IPS-NIHi7 (cell line): ENCODE results near the gene NET1.
A peak's percentile ranks its signal among the peaks of the same experiment; 100 is the strongest.
"Not testable (repeated sequence)": the region's sequence is repeated elsewhere in the genome, so short reads cannot be mapped to it uniquely, and the experiment has no call there.

ENCODE experiments used
- DNase-seq: peaks from one replicate; pipeline ENCODE4 v3.0.0; 2012; ENCODE audit warnings: mixed read lengths; ENCODE audit errors: extremely low spot score

The NET1 gene

DNA sequence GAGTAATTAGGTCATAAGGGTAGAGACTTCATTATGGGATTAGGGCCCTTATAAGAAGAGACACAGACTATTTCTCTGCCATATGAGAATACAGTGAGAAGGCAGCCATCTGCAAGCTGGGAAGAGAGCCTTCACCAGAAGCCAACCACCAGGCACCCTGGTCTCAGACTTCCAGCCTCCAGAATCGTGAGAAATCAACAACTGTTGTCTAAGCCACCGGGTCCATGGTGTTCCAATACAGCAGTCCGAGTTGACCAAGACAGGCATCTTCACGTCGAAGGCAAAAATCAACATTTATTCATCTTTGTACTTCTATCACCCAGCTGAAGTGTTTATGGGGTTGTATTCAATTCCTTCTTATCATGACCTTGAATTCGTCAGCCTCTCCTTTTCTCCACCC, 13.0 kb upstream of the NET1 start:
- no peak for DNase-seq

DNA sequence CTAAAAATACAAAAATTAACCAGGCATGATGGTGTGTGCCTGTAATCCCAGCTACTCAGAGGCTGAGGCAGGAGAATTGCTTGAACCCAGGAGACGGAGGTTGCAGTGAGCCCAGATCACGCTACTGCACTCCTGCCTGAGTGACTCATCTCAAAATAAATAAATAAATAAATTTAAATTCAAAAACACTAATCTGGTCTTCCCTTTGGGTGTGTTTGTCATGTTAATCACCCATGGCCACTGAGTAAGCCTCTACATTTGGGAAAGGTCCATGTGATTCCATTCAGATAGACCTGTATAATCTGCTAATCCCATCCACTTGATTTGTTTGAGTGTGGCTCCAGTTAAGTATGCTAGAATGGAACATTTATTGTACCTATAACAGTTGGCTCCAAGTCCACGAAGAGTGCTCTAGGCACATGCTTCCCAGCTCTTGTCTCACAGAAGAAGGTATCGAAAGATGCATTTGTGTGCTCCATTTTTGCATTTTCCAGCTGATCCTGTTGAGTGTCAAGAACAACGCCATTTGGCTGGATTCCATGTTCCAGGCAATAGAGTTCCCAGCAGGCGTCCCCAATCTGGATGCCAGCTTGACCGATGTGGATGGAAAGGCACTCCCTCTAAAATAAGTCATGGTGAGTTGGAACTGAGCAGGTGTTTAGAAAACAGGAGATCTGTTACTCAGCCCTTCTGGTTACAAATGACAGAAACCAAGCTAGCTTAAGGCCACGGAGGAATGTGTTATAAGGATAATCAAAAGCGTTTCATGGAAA, 11.7 kb upstream of the NET1 start:
- DNase-seq = no peak

DNA sequence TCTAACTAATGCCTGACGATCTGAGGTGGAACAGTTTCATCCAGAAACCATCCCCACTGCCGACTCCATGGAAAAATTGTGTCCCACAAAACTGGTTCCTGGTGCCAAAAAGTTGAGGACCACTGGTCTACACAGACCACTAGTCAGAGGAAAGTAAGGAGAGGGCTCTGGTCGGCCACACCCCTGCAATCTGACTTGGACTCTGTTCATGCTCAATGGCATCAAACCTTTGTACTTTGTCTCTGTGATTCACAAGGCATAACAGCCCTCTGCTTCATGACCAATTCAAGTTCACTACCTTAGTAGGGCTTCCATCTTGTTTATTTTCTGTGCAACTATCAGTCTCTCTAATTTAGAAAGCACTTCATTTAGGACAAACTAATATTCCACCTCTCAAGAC, 9.6 kb upstream of the NET1 start:
- no peak for DNase-seq

DNA sequence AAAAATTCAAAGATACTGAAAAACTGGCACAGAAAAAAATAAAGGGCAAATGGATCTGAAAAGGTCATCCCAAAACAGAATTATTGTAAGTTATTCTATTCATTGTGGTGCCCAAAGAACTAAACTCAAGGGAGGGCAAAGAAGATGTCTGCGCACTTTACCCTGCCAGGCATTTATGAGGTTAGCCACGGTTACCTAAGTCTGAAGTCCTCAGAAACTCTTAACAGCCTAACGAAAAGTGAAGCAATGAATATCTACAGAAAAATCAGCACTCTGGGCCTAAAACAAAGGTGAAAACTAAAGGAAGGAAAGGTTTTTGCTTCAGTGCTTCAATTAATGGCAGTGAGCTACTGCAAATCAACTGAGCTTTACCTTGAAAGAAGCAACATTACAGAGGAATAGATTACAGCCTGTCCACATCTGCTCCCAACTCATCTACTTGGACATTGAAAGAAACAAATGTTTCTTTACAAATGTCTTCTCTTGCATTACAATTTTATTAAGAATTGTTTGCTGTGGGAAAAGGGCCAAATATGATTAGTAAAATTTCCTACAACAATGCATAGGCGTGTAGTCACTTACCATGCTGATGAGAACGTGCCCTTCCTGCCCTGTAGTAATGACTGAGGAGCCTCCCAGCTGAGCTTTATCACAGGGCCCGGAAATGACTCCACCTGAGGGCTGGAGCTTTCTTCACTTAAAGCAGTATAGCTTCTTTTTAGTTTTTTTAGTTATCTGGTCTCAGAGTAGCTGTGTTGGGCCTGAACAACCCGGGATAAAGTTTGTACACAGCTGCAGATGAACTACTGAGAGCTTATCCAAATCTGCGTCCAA, 7.9 kb upstream of the NET1 start, which contains the start of gene TUBAL3:
TSS of gene TUBAL3 (minus strand) at position 621 of the 834 bp plus-strand sequence. CDS start at position 585, 36 bp downstream.
- DNase-seq = no peak

DNA sequence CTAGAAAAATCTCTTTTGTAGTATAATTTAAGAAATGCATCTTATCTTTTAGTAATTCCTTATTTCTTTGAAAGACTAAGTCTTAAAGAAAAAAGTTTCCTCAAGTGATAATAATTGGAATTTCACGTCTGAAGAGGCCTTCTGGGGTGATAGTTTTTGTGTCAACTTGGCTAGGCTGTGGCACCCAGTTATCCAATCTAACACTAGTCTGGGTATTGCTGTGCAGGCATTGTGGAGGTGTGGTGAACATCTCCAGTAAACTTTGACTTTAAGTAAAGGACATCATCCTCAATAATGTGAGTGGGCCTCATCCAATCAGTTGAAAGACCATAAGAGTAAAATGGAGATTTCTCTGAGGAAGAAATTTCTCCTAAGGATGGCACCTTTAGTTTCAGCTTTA, 5.4 kb upstream of the NET1 start:
- DNase-seq = no peak

- DNase-seq = not testable (repeated sequence)
Observed at GRCh38 chr10:5410787-5411186, 1.6 kb upstream of the NET1 start.

GRCh38 chr10:5411941-5412276, 448 bp upstream of the NET1 start:
- DNase-seq = no peak

DNA sequence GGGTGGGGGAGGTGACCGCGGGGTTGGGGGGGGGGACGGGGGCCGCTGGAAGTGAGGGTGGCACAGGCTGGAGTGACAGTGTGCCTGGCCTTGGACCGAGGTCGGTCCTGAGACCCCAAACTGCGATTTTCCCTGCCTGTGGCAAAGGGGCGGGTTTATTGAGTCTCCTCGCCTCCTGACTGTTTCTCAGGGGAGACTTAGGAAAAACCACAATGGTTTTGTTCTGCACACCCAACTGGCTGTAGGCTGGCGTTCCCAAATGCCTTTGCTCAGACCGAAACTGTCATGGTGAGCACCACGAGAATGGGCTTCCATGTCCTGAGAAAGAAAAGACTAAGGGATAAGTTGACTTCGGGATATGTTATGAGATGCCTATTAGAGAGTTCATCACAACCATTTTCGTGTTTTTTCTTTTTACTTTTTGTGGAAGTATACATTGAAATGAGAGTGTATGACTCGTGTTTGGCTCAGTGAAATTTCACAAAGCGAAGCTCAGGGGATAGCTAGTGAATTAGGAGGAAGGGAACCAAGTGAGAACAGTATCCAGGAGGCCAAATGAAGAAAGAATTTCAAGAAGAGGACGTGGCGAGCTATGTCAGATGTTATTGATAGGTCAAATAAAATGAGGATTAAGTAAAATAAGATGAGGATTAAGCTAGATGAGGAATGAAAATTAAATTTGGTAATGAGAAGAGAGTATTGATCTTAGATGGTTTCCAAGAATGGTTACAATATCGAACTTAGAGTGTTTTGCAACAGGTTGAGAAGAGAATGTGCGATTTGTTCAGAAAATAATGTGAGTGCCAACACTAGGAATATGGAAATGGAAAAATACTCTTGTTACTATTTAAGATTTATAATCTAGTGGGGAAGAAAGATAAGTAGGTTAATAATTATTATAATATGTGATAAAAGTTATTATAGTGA, 918 bp downstream of the NET1 start:
- peak; percentile 31 for DNase-seq

- DNase-seq = no peak
Observed at GRCh38 chr10:5416981-5417380, 4.6 kb downstream of the NET1 start.

- no peak for DNase-seq
Observed at GRCh38 chr10:5418584-5418983, 6.2 kb downstream of the NET1 start.

DNA sequence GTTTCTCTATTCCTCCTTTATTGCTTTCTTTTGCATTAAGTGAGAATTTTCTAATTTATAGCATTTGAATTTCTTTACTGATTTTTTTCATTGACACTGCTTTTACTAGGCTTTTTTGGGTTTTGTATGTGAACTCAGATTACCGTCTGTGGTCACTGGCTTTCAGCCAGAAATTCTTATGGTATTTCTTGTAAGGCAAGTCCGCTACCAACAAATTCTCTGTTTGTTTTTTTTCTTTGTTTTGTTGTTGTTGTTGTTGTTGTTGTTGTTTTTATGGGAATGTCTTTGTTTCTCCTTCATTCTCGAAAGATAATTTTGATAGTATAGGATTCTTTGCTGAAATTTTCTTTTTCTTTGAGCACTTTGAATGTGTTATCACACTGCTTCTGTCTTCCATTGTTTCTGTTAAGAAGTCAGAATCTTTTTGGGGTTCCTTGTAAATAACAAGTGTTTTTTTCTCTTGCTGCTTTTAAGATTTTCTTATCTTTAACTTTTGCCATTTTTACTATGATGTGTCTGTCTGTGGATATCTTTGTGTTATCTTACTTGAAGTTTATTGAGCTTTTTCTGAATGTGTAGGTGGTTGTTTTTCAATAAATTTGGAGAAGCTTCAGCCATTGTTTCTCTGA, 7.2 kb downstream of the NET1 start:
- DNase-seq = no peak

GRCh38 chr10:5423771-5424170, 11.4 kb downstream of the NET1 start:
- DNase-seq = no peak

GRCh38 chr10:5424751-5425150, 12.4 kb downstream of the NET1 start:
- DNase-seq = no peak

DNA sequence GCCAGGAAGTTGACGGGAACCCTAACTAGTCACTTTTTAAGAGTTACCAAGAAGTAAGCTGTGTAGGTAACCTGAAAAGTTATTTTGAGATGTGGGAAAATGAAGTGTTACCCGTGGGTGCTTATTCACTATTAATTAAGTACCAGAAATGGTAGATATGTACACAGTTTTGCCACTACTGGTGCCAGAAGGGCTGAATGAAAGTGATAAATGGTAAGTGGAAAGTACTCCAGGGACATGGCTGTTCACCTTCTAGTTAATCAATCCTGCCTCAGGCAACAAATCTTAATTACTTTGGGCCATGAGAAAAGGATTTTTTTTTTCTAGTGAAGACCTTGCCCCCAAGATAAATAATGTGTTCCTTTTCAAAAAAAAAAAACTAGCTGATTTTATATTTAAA, 15.8 kb downstream of the NET1 start:
- no peak for DNase-seq

DNA sequence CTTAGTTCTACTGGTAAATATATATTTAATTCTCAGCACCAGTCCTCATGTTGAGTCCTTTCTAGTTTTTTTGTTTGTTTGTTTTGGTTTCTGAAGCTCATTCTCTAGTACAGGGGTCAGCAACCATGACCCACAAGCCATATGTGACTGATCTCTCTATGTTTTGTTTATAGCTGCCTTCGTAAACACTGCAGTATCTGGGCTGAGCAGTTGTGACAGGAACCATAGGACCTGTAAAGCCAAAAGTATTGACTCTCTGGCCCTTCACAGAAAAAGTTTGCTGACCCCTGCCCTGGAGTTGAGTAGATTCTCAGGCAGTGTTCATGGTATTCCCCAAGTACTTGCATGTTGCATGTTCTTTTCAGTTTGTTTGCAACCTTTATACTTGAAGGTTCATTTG, 20.8 kb downstream of the NET1 start:
- DNase-seq = no peak

GRCh38 chr10:5434017-5434753, 21.8 kb downstream of the NET1 start:
- peak; percentile 31 for DNase-seq

GRCh38 chr10:5435328-5435727, 23.0 kb downstream of the NET1 start:
- DNase-seq = no peak

GRCh38 chr10:5440206-5440605, 27.8 kb downstream of the NET1 start:
- DNase-seq = no peak

- no peak for DNase-seq
Observed at GRCh38 chr10:5441106-5441505, 28.7 kb downstream of the NET1 start.

GRCh38 chr10:5442065-5442989, 30.0 kb downstream of the NET1 start:
- no peak for DNase-seq
